ENCODE results near the gene CPNE7. TPM values are rescaled to one million over a fixed set of nuclear protein-coding genes. Genes with fewer than 3 reads are reported as not detected.

Gene CPNE7
- total and polyA plus RNA-seq, 9 of the 15 experiments (the other 6 are each of a cell fraction or from before 2014, with no cell fraction given) = 0.30 to 73.4 (median 32.7) TPM

DNA sequence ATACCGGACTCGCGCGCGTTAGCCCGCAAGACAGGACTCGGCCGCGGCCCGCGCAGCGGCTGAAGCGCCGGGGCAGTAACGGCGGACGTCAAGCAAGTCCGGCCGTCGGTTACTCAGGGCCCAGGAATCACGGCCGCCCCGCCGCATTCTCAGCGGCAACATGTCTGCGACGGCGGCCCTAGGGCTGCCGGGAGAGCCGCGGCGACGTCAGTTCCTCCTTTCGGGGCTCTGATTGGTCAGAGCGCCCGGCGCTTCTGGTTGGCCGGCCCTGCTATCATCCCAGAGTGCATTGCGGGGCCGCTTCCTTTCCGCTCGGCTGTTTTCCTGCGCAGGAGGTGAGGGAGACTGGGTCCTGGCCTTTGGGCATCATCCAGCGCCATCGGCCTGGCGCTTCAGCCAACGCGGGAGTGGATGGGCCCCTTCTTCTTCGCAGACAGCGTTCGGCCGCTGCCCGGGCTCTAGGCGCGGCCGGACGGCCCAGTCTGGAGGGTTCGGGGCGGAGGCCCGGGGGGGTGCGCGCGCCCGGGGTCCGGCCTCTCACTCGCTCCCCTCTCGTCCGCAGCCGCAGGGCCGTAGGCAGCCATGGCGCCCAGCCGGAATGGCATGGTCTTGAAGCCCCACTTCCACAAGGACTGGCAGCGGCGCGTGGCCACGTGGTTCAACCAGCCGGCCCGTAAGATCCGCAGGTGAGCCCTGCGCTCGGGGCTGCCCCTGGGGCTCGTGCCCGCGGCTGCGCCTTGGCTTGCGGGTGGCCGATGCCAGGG, 15.0 kb upstream of the CPNE7 start, which contains the start of gene RPL13 (continued):
- TF ChIP-seq, protein P1, sequence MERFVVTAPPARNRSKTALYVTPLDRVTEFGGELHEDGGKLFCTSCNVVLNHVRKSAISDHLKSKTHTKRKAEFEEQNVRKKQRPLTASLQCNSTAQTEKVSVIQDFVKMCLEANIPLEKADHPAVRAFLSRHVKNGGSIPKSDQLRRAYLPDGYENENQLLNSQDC (CRISPR knock-in tag; IDR thresholded peaks at IDR 0.05) = peak; percentile 12; the same call in 1 of the 2 replicates
- TF ChIP-seq JUNB (CRISPR knock-in tag; conservative IDR thresholded peaks at IDR 0.05) = no peak
- peak; percentile 91; the same call in 1 of the 2 replicates for TF ChIP-seq POLR2AphosphoS2 (IDR thresholded peaks at IDR 0.05; ENCODE audit: low read length)
- TF ChIP-seq SRSF9 (IDR thresholded peaks at IDR 0.05; ENCODE audit: borderline replicate concordance, low read depth, low read length) = no peak
- TF ChIP-seq RBM14 (IDR thresholded peaks at IDR 0.05; ENCODE audit: borderline replicate concordance, insufficient read depth, low read depth, low read length) = 0 out of 2 replicates have a peak, but pooled peaks have one; percentile 10
- no peak for TF ChIP-seq ZNF699 (CRISPR knock-in tag; IDR thresholded peaks at IDR 0.05; ENCODE audit: insufficient replicate concordance)
- no peak for TF ChIP-seq EWSR1 (IDR thresholded peaks at IDR 0.05; ENCODE audit: borderline replicate concordance, low read depth, partially characterized antibody)
- TF ChIP-seq, protein P2, sequence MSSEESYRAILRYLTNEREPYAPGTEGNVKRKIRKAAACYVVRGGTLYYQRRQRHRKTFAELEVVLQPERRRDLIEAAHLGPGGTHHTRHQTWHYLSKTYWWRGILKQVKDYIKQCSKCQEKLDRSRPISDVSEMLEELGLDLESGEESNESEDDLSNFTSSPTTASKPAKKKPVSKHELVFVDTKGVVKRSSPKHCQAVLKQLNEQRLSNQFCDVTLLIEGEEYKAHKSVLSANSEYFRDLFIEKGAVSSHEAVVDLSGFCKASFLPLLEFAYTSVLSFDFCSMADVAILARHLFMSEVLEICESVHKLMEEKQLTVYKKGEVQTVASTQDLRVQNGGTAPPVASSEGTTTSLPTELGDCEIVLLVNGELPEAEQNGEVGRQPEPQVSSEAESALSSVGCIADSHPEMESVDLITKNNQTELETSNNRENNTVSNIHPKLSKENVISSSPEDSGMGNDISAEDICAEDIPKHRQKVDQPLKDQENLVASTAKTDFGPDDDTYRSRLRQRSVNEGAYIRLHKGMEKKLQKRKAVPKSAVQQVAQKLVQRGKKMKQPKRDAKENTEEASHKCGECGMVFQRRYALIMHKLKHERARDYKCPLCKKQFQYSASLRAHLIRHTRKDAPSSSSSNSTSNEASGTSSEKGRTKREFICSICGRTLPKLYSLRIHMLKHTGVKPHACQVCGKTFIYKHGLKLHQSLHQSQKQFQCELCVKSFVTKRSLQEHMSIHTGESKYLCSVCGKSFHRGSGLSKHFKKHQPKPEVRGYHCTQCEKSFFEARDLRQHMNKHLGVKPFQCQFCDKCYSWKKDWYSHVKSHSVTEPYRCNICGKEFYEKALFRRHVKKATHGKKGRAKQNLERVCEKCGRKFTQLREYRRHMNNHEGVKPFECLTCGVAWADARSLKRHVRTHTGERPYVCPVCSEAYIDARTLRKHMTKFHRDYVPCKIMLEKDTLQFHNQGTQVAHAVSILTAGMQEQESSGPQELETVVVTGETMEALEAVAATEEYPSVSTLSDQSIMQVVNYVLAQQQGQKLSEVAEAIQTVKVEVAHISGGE (CRISPR knock-in tag; IDR thresholded peaks at IDR 0.05) = peak in 2 of 3 experiments; percentile 22 to 79; a peak in 4 of 6 replicates
- TF ChIP-seq HNRNPK (IDR thresholded peaks at IDR 0.05; ENCODE audit: low read depth, low read length, poor library complexity, severe bottlenecking) = no peak
- peak; percentile 98 for TF ChIP-seq KDM5B (IDR thresholded peaks at IDR 0.05; ENCODE audit: insufficient replicate concordance, low read depth, low read length)
- TF ChIP-seq STAG1 (CRISPR knock-in tag; IDR thresholded peaks at IDR 0.05; ENCODE audit: borderline replicate concordance) = no peak; the same call in 1 of the 2 replicates
- no peak for TF ChIP-seq ZBED1 (IDR thresholded peaks at IDR 0.05)
- no peak for TF ChIP-seq ZNF444 (CRISPR knock-in tag; IDR thresholded peaks at IDR 0.05)
- no peak for TF ChIP-seq SAFB2 (IDR thresholded peaks at IDR 0.05; ENCODE audit: borderline replicate concordance, low read depth, low read length, severe bottlenecking)
- TF ChIP-seq, protein P3, sequence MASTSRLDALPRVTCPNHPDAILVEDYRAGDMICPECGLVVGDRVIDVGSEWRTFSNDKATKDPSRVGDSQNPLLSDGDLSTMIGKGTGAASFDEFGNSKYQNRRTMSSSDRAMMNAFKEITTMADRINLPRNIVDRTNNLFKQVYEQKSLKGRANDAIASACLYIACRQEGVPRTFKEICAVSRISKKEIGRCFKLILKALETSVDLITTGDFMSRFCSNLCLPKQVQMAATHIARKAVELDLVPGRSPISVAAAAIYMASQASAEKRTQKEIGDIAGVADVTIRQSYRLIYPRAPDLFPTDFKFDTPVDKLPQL (IDR thresholded peaks at IDR 0.05; ENCODE audit: extremely low read depth, insufficient read length) = peak; percentile 81
- peak; percentile 92 for TF ChIP-seq FOXP1 (CRISPR knock-in tag; IDR thresholded peaks at IDR 0.05)
- TF ChIP-seq ZBTB17 (CRISPR knock-in tag; IDR thresholded peaks at IDR 0.05) = 0 out of 2 replicates have a peak, but pooled peaks have one; percentile 32
- TF ChIP-seq, protein P4, sequence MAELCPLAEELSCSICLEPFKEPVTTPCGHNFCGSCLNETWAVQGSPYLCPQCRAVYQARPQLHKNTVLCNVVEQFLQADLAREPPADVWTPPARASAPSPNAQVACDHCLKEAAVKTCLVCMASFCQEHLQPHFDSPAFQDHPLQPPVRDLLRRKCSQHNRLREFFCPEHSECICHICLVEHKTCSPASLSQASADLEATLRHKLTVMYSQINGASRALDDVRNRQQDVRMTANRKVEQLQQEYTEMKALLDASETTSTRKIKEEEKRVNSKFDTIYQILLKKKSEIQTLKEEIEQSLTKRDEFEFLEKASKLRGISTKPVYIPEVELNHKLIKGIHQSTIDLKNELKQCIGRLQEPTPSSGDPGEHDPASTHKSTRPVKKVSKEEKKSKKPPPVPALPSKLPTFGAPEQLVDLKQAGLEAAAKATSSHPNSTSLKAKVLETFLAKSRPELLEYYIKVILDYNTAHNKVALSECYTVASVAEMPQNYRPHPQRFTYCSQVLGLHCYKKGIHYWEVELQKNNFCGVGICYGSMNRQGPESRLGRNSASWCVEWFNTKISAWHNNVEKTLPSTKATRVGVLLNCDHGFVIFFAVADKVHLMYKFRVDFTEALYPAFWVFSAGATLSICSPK (IDR thresholded peaks at IDR 0.05; ENCODE audit: borderline replicate concordance) = no peak
- peak; percentile 98 for TF ChIP-seq POLR2AphosphoS5 (IDR thresholded peaks at IDR 0.05; ENCODE audit: control insufficient read depth, insufficient read depth, low read depth, low read length)
- 0 out of 2 replicates have a peak, but pooled peaks have one; percentile 1 for TF ChIP-seq ZNF175 (CRISPR knock-in tag; IDR thresholded peaks at IDR 0.05; ENCODE audit: low read depth)

Measured in K562 (cell line).